Measurements from ENCODE around the gene PARD3B. TPM values are rescaled to one million over a fixed set of nuclear protein-coding genes. Genes with fewer than 3 reads are reported as not detected.

PARD3B gene
- total and polyA plus RNA-seq, 2 of the 8 experiments (the other 6 are each of a cell fraction or from before 2014, with no cell fraction given) = 1.2 to 5.7 TPM

DNA sequence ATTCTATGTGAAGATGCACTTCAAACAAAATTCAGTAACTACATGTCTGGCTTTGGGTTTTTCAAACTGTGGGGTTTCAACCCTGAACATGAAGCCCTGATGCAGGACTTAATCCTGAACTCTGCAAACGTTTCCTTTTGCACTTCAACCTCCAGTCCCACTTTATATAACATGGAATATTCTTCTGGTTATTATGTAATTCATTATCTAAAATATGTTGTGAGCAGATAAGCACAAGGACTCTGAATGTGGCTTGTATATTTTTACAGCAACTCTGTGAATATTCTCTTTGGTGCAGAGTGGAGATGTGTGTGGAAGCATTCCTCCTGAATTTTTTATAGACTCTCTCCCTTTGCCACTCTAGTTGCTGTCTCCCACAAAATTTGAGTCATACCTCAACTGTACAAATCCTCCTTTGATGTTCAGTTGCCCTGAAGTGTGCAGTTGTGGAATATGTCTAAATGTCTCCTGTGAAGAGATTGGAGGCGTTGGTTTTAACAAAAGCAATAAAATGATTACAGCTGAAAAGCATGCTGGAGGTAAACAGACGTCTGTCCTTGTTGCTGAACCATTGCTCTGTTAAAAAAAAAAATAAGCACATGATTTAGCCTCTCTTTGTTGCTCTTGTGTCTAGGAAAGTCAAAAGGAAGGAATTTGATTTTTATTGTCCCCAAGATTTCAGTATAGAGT, 931.9 kb downstream of the PARD3B start:
- H3K4ac ChIP-seq (replicated peaks; ENCODE audit: insufficient read length, low read depth, low read length) = no peak overlapping the region
- no peak overlapping the region for H3K4me3 ChIP-seq (ENCODE audit: extremely low read depth in 1 of 4, insufficient read depth in 2 of 4, low read depth in 3 of 4, low read length in 4 of 4)
- H3K27me3 ChIP-seq (replicated peaks in 1 of 4; ENCODE audit: control insufficient read depth in 3 of 4, extremely low read depth in 1 of 4, insufficient read depth in 3 of 4, low read length in 3 of 4) = no peaks in the 10 kb centered on the region
- H4K91ac ChIP-seq (replicated peaks; ENCODE audit: insufficient read length, low read length) = no peak overlapping the region
- no peak overlapping the region for H3K9ac ChIP-seq (replicated peaks in 1 of 4; ENCODE audit: extremely low read depth in 1 of 4, low read depth in 3 of 4, low read length in 3 of 4)
- H2BK15ac ChIP-seq (ENCODE audit: low read length) = no peak overlapping the region
- no peak for TF ChIP-seq EP300 (IDR thresholded peaks at IDR 0.05; ENCODE audit: borderline replicate concordance in 1 of 2, low read depth in 2 of 2, low read length in 2 of 2)
- TF ChIP-seq SP4 (IDR thresholded peaks at IDR 0.05; ENCODE audit: low read length) = no peak
- TF ChIP-seq CHD1 (IDR thresholded peaks at IDR 0.05; ENCODE audit: low read depth, low read length) = no peak
- TF ChIP-seq HDAC2 (IDR thresholded peaks at IDR 0.05; ENCODE audit: borderline replicate concordance in 1 of 2, low read depth in 2 of 2, low read length in 2 of 2) = no peak
- no peak for TF ChIP-seq TCF12 (IDR thresholded peaks at IDR 0.05; ENCODE audit: low read depth, low read length)
- TF ChIP-seq NANOG (IDR thresholded peaks at IDR 0.05; ENCODE audit: insufficient read depth, low read depth, low read length, poor library complexity, severe bottlenecking) = no peak
- no peak for TF ChIP-seq CREB1 (IDR thresholded peaks at IDR 0.05)
- TF ChIP-seq RAD21 (IDR thresholded peaks at IDR 0.05 in 1 of 2, conservative IDR thresholded peaks at IDR 0.05 in 1 of 2; ENCODE audit: low read depth in 2 of 2, low read length in 2 of 2) = no peak
- no peak for TF ChIP-seq BACH1 (IDR thresholded peaks at IDR 0.05; ENCODE audit: low read length)
- TF ChIP-seq POLR2A (IDR thresholded peaks at IDR 0.05; ENCODE audit: control extremely low read depth in 1 of 2, low read depth in 2 of 2, low read length in 2 of 2) = no peak
- no peak for TF ChIP-seq MAFK (IDR thresholded peaks at IDR 0.05; ENCODE audit: low read depth, low read length)
- no peak overlapping the region for H4K5ac ChIP-seq (ENCODE audit: insufficient read length, low read depth, low read length)
- H3K79me2 ChIP-seq (ENCODE audit: control insufficient read depth in 1 of 2, insufficient read depth in 2 of 2, low read length in 2 of 2) = no peaks in the 10 kb centered on the region
- H4K20me1 ChIP-seq (replicated peaks in 1 of 2; ENCODE audit: control insufficient read depth in 1 of 2, insufficient read depth in 2 of 2, low read length in 2 of 2) = no peaks in the 10 kb centered on the region
- FAIRE-seq (no peak), DNase-seq (ENCODE audit: low read depth in 1 of 2, low spot score in 2 of 2) (no peak)
- no peak overlapping the region for H3K56ac ChIP-seq (replicated peaks; ENCODE audit: insufficient read length, low read depth, low read length)
- no peak overlapping the region; the same call in 1 of the 2 replicates for H2BK20ac ChIP-seq (ENCODE audit: low read length)
- H3K23me2 ChIP-seq (ENCODE audit: low read depth, low read length) = no peaks in the 10 kb centered on the region
- no peak overlapping the region for H2BK5ac ChIP-seq (ENCODE audit: low read depth, low read length)
- no peaks in the 10 kb centered on the region for H3K79me1 ChIP-seq (ENCODE audit: low read depth, low read length)
- H3K27ac ChIP-seq (ENCODE audit: low read depth, low read length) = no peak overlapping the region
- POLR2A ChIA-PET (ENCODE audit: partially characterized antibody) = no interaction called here
- H4K8ac ChIP-seq (ENCODE audit: extremely low read depth, insufficient read depth, low read length) = no peak overlapping the region
- CTCF ChIA-PET (ENCODE audit: partially characterized antibody) = no interaction called here
- no peaks in the 10 kb centered on the region for H3K9me3 ChIP-seq (ENCODE audit: insufficient read depth in 2 of 2, low read depth in 1 of 2, low read length in 1 of 2)
- H3K18ac ChIP-seq (ENCODE audit: extremely low read depth, low read length) = no peak overlapping the region
- 85% methylated on average over 3 of the region's 3 CpGs; no CpG with 5 or more reads in 1 of the 2 experiments for WGBS, 2 experiments (ENCODE audit: extremely low coverage in 1 of 2, insufficient coverage in 1 of 2, insufficient read length in 1 of 2, insufficient replicate concordance in 2 of 2, low coverage in 1 of 2, low lambda C conversion rate in 2 of 2, missing lambda C conversion rate in 1 of 2)
- no peak overlapping the region for H3K14ac ChIP-seq (ENCODE audit: insufficient read length)
- no peak overlapping the region for H2AK5ac ChIP-seq (ENCODE audit: low read depth, low read length)
- no peak overlapping the region for H3K23ac ChIP-seq (ENCODE audit: insufficient read length)
- H2BK12ac ChIP-seq (ENCODE audit: low read depth, low read length) = no peak overlapping the region
- no peak overlapping the region for H2BK120ac ChIP-seq (replicated peaks; ENCODE audit: low read depth, low read length)
- no peak overlapping the region for H3K4me2 ChIP-seq (ENCODE audit: insufficient read depth in 1 of 2, low read depth in 2 of 2, low read length in 2 of 2)
- no peaks in the 10 kb centered on the region for H3K36me3 ChIP-seq (ENCODE audit: control insufficient read depth in 2 of 4, insufficient read depth in 4 of 4, low read length in 3 of 4)
- H3K4me1 ChIP-seq (replicated peaks in 1 of 4; ENCODE audit: control insufficient read depth in 3 of 4, insufficient read depth in 4 of 4, low read length in 3 of 4) = peaks cover 5 to 11% (median 8%) of the 10 kb centered on the region in 4 experiments
- H2AFZ ChIP-seq (ENCODE audit: low read length) = no peak overlapping the region

All from H1 (cell line).